Measurements from ENCODE around the gene ANKRD13B.

DNA sequence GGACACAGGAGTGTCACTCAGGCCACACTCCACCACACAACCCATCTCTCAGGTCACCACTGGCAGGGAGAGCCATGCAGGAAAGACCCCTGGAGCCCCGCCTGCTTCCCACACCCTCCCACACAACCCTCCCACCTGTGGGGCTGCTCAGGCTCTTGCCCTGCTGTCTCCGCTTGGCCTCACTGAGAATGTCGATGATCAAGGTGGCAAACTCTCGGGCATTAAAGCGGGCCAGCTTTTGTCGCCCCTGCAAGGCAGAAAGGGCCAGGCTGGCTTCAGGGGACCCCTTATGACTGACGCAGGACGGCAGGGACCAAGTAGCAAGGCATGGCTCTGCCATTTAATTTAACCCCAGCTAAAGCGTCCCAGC is 15.9 kb upstream of the ANKRD13B start:
- TF ChIP-seq ZNF274 (IDR thresholded peaks at IDR 0.05; ENCODE audit: low read length) (no peak), ZNF274 (tag by site-specific recombination; IDR thresholded peaks at IDR 0.05; ENCODE audit: borderline replicate concordance) (no peak), ZNF677 (tag by site-specific recombination; IDR thresholded peaks at IDR 0.05) (no peak), ZNF585B (tag by site-specific recombination; IDR thresholded peaks at IDR 0.05) (no peak), ZNF549 (tag by site-specific recombination; IDR thresholded peaks at IDR 0.05) (no peak), ZNF133 (tag by site-specific recombination; IDR thresholded peaks at IDR 0.05) (no peak), ZNF416 (tag by site-specific recombination; IDR thresholded peaks at IDR 0.05) (no peak), KLF10 (tag by site-specific recombination; IDR thresholded peaks at IDR 0.05) (no peak), ZNF629 (tag by site-specific recombination; IDR thresholded peaks at IDR 0.05) (no peak), ZNF140 (tag by site-specific recombination; IDR thresholded peaks at IDR 0.05) (no peak), ZNF501 (tag by site-specific recombination; IDR thresholded peaks at IDR 0.05) (no peak), YY1 (tag by site-specific recombination; IDR thresholded peaks at IDR 0.05) (no peak)
- TF ChIP-seq, protein P1, sequence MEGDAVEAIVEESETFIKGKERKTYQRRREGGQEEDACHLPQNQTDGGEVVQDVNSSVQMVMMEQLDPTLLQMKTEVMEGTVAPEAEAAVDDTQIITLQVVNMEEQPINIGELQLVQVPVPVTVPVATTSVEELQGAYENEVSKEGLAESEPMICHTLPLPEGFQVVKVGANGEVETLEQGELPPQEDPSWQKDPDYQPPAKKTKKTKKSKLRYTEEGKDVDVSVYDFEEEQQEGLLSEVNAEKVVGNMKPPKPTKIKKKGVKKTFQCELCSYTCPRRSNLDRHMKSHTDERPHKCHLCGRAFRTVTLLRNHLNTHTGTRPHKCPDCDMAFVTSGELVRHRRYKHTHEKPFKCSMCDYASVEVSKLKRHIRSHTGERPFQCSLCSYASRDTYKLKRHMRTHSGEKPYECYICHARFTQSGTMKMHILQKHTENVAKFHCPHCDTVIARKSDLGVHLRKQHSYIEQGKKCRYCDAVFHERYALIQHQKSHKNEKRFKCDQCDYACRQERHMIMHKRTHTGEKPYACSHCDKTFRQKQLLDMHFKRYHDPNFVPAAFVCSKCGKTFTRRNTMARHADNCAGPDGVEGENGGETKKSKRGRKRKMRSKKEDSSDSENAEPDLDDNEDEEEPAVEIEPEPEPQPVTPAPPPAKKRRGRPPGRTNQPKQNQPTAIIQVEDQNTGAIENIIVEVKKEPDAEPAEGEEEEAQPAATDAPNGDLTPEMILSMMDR (tag by site-specific recombination; IDR thresholded peaks at IDR 0.05), result no peak
- TF ChIP-seq, protein P2, sequence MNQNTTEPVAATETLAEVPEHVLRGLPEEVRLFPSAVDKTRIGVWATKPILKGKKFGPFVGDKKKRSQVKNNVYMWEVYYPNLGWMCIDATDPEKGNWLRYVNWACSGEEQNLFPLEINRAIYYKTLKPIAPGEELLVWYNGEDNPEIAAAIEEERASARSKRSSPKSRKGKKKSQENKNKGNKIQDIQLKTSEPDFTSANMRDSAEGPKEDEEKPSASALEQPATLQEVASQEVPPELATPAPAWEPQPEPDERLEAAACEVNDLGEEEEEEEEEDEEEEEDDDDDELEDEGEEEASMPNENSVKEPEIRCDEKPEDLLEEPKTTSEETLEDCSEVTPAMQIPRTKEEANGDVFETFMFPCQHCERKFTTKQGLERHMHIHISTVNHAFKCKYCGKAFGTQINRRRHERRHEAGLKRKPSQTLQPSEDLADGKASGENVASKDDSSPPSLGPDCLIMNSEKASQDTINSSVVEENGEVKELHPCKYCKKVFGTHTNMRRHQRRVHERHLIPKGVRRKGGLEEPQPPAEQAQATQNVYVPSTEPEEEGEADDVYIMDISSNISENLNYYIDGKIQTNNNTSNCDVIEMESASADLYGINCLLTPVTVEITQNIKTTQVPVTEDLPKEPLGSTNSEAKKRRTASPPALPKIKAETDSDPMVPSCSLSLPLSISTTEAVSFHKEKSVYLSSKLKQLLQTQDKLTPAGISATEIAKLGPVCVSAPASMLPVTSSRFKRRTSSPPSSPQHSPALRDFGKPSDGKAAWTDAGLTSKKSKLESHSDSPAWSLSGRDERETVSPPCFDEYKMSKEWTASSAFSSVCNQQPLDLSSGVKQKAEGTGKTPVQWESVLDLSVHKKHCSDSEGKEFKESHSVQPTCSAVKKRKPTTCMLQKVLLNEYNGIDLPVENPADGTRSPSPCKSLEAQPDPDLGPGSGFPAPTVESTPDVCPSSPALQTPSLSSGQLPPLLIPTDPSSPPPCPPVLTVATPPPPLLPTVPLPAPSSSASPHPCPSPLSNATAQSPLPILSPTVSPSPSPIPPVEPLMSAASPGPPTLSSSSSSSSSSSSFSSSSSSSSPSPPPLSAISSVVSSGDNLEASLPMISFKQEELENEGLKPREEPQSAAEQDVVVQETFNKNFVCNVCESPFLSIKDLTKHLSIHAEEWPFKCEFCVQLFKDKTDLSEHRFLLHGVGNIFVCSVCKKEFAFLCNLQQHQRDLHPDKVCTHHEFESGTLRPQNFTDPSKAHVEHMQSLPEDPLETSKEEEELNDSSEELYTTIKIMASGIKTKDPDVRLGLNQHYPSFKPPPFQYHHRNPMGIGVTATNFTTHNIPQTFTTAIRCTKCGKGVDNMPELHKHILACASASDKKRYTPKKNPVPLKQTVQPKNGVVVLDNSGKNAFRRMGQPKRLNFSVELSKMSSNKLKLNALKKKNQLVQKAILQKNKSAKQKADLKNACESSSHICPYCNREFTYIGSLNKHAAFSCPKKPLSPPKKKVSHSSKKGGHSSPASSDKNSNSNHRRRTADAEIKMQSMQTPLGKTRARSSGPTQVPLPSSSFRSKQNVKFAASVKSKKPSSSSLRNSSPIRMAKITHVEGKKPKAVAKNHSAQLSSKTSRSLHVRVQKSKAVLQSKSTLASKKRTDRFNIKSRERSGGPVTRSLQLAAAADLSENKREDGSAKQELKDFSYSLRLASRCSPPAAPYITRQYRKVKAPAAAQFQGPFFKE (tag by site-specific recombination; IDR thresholded peaks at IDR 0.05; ENCODE audit: borderline replicate concordance), result no peak
- TF ChIP-seq, protein P3, sequence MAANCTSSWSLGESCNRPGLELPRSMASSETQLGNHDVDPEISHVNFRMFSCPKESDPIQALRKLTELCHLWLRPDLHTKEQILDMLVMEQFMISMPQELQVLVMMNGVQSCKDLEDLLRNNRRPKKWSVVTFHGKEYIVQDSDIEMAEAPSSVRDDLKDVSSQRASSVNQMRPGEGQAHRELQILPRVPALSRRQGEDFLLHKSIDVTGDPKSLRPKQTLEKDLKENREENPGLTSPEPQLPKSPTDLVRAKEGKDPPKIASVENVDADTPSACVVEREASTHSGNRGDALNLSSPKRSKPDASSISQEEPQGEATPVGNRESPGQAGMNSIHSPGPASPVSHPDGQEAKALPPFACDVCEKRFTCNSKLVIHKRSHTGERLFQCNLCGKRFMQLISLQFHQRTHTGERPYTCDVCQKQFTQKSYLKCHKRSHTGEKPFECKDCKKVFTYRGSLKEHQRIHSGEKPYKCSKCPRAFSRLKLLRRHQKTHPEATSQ (tag by site-specific recombination; IDR thresholded peaks at IDR 0.05), result no peak
